Stimulated activated CD8-positive, alpha-beta memory T cell treated with anti-CD3 and anti-CD28 coated beads, Interleukin-12 subunit alpha, Interleukin-12 subunit beta, amount 100 ng/mL, for 1 hour (primary cell): ENCODE measurements around the gene REC114.
"Not testable (repeated sequence)": the region's sequence is repeated elsewhere in the genome, so short reads cannot be mapped to it uniquely, and the experiment has no call there.

Experiments used
- DNase-seq: peaks from one replicate; pipeline ENCODE4 v3.0.0-alpha.2; 2020; ENCODE audit warnings: low read depth

The REC114 gene

GRCh38 chr15:73575636-73576247, 132.8 kb downstream of the REC114 start:
- DNase-seq, result no peak

DNA sequence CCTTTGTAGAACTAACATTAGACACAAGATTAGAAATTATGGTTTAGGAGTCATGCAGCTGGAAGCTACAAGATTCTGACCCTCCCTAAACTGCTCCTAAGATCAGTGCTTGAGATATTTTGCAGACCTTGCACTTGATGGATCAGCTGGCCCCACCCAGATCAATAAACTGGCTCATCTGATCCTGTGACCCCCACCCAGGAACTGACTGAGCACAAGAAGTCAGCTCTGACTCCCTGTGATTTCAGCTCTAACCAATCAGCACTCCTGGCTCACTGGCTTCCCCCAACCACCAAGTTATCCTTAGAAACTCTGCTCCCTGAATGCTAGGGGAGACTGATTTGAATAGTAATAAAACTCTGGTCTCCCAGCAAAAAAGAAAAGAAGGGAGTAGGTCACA, 134.6 kb downstream of the REC114 start:
- DNase-seq, result not testable (repeated sequence)

DNA sequence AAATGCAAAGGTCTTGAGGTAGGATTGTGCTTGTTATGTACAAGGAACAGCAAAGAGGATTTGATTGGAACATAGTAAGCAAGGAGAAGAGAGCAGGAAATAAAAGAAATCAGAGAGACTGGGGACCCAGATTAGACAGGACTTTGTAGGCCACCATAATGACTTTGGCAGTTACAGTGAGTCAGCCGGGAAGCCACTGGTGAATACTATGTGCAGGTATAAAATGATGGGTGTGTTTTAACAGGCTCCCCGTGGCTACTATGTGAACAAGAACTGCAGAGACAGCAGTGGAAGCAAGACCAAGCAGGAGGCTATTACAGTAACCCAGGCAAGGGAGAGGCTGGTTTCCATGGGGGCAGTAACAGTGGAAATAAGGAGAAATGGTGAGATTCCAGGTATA, 135.1 kb downstream of the REC114 start:
- no peak for DNase-seq

DNA sequence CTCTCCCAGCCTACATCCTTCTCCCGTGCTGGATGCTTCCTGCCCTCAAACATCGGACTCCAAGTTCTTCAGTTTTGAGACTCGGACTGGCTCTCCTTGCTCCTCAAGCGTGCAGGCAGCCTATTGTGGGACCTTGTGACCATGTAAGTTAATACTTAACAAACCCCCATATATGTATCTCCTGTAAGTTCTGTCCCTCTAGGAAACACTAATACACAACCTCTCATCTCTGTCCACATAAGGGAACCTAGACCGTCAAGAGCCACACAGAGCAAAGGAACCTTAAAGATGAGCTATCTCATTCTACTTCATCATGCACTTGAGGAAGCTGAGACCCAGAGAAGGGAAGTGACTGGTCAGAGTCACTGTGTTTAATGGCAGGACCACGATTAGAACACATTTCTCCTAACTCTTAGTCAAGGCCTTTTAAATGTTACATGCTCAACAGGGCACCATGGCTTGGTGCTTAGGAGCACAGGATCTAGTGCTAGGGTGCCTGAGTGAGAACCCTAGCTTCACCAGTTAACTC, 140.0 kb downstream of the REC114 start:
- DNase-seq, result no peak

- no peak for DNase-seq
These were observed 140.6 kb downstream of the REC114 start for GRCh38 chr15:73583544-73583943.

DNA sequence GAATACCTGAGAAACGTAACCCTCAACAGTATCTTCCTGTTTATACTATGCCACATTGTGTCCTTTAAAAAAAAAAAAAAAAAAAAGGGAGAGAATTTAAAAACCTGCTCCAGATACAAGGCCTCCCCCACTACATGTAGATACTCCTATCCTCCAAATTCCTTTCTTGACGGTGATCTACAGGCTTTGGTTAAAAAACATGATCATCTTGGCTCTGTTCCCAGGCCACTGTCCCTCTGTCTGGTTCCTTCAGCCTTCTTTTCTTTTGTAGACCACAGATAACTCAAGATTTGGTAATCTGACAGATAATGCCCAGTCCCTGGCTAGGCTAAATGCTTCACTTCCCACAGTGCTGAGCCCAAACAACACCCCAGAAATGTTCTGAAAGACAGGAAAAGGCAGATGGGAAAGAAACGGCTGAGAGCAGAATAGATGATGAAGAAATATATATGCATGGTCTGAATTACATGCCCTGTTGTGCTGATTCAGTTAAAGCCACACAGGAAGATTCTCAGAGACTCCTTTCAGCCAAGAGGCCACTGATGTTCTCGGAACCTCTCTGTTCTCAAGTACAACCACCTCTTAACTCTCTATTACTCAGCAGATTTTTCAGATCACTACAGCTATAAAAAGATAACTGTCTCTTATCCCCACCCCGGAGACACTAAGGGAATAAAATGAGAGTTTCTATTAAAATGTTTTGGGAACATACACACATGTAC, 141.9 kb downstream of the REC114 start:
- DNase-seq, result no peak

DNA sequence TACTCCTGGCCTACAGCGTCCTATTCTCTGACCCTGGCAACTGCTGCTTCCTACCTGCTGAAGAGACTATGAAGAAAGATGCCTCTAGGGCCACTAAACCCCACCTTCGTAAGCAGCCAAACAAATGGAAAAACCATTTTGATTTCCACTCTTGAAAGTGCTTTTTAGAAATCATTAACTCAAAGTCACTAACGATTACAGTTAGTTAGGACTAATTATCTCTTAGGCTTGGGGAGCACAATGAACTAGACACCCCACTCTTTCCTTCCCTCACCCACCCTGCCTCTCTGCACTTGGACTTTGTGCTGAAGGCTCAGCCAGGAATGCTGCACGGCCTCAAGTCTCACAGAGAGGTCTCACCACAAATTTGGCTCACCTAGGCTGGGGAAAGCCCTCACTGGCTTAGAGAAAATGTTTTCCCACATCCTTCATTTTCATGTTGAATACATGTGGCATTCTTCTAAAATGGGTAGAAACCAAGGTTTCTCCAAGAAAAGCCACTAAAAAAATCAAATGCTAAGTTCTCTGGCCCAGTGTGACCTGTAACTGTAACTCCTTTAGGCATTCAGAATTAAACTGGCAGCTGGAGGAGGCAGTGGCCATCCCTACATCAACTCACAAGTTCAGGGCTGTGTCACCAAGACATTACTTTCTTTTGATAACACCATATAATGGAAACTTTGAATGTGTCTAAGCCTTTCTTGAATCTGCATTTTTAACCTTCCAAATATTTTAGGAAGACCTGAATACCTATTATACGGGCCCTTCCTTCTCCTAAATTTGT, 143.1 kb downstream of the REC114 start:
- DNase-seq, result no peak

DNA sequence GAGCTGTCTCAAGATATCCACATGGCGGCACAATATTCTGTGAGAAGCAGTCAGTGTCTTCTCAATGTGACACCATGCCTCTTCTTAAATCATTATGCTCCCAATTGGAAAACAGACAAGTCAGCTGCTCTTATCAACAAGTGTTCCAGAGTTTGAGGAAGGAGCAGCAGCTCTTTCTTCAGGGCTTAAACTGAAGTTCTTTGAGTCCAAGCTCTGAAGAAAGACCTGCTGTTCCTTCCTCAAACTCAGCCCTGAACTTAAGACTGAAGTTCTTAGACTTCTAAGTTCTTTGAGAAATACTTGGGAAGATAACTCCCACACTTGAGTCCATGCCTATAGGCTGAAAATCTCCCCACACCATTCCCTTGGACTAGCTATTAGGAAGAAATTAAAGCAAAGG, 146.8 kb downstream of the REC114 start:
- DNase-seq, result no peak

DNA sequence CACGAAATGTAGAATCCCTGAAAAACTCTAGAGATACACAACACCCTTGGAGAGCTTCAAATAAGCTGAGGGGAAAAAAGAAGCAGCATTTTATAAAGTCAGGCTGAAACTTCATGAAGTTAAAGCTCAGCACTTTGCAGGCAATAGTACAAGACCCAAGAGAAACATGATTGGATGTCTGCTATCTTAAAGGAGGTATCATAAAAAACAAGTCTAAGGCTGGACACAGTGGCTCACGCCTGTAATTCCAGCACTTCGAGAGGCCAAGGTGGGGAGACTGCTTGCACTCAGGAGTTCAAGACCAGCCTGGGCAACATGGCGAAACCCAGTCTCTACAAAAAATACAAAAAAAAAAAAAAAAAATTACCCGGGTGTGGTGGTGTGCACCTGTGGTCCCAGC, 147.3 kb downstream of the REC114 start:
- no peak for DNase-seq

GRCh38 chr15:73593304-73594074, 150.5 kb downstream of the REC114 start:
- DNase-seq, result no peak

- DNase-seq, result no peak
These were observed 151.1 kb downstream of the REC114 start for GRCh38 chr15:73594109-73594508.

GRCh38 chr15:73596174-73596573, 153.2 kb downstream of the REC114 start:
- DNase-seq, result no peak

GRCh38 chr15:73597036-73597638, 154.2 kb downstream of the REC114 start:
- no peak for DNase-seq

- DNase-seq, result no peak
These were observed 155.7 kb downstream of the REC114 start for GRCh38 chr15:73598530-73599160.

GRCh38 chr15:73599934-73600333, 157.0 kb downstream of the REC114 start:
- no peak for DNase-seq

DNA sequence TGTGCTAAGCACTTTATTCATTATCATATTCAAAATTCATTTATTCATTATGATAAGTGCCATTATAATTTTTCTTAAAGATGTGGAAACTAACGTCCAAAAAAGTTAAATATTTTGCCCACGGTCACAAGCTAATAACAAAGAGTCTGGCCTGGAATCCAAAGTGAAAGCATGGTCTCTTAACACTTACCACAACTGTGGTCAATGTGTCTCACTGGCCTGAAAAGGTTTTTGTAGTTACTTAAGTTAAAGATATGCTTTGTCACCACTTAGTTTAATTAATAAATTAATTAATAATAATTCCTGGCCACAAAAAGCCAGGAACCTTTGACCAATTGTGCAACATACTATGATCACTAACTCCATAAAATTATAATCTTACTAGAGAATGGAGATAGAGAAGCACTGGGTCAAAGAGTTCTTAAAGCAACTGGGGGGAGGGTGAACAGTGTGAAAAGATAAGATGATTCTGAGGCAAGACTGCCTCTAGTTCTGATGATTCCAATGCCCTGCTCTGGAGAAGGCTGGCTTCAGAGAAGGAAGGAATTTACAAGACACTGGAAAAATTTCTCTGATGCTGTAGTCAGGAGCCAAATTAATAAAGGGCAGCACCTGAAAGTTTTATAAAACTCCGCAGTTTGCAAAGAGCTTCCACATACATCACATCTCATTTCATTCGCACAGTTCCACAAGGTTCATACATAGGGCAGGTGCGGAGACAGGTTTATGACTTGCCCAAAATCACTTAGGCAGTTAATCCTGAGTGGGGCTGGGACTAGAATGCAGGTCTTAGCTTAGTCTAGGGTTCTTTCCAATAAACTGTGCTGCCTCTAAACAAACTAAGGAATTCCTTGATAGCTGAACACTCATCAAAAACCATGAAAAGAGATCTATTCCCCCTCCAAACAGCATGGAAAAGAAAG, 157.7 kb downstream of the REC114 start:
- no peak for DNase-seq

GRCh38 chr15:73601451-73602445, 158.8 kb downstream of the REC114 start:
- DNase-seq, result no peak

DNA sequence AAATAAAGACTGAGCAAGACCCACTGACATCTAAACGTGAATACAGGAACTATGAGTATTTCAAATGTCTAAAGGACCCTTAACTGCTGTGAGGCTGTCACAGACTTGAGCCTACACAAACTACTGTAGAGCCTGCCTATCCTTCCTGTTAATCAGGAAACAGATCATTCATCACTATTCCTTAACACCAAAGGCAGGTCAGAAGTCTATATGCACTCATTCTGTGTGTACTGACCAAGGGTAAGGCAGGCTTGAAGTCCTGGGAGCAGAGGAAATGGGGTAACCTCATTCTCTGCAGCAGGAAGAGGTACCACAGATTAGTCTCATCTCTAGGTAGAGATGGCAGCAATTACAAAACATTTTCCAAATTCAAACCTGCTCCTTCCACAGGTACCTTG, 159.5 kb downstream of the REC114 start:
- DNase-seq, result no peak

- DNase-seq, result no peak
These were observed 160.0 kb downstream of the REC114 start for GRCh38 chr15:73602992-73603391.
